ENCODE data around the gene SYCE3. TPM values are rescaled to one million over a fixed set of nuclear protein-coding genes. Genes with fewer than 3 reads are reported as not detected.
A peak's percentile ranks its signal among the peaks of the same experiment; 100 is the strongest.

Gene SYCE3
- total and polyA plus RNA-seq, 9 of the 15 experiments (the other 6 are each of a cell fraction or from before 2014, with no cell fraction given) = 0.56 TPM; not detected in 8

- TF ChIP-seq MLX (CRISPR knock-in tag; conservative IDR thresholded peaks at IDR 0.05) (no peak), NCOR1 (IDR thresholded peaks at IDR 0.05) (0 out of 2 replicates have a peak, but pooled peaks have one; percentile 8), ZBED1 (IDR thresholded peaks at IDR 0.05) (peak; percentile 24; the same call in 1 of the 2 replicates), USF1 (CRISPR knock-in tag; IDR thresholded peaks at IDR 0.05) (peak; percentile 98), CEBPB (tag; IDR thresholded peaks at IDR 0.05) (no peak), L3MBTL2 (IDR thresholded peaks at IDR 0.05) (peak; percentile 95), FOXP4 (CRISPR knock-in tag; IDR thresholded peaks at IDR 0.05; ENCODE audit: borderline replicate concordance) (0 out of 2 replicates have a peak, but pooled peaks have one; percentile 38), ZNF232 (CRISPR knock-in tag; IDR thresholded peaks at IDR 0.05) (no peak), HMBOX1 (IDR thresholded peaks at IDR 0.05) (no peak), CHD2 (IDR thresholded peaks at IDR 0.05; ENCODE audit: low read depth, low read length) (peak; percentile 77), ZZZ3 (IDR thresholded peaks at IDR 0.05) (no peak), NRF1 (conservative IDR thresholded peaks at IDR 0.05 in 1 of 2, IDR thresholded peaks at IDR 0.05 in 1 of 2) (peak; percentile 99), ETS1 (conservative IDR thresholded peaks at IDR 0.05; ENCODE audit: control insufficient read depth, low read depth, low read length) (peak; percentile 32; the same call in 1 of the 2 replicates), OTX1 (CRISPR knock-in tag; IDR thresholded peaks at IDR 0.05) (no peak), DDX20 (tag; IDR thresholded peaks at IDR 0.05; ENCODE audit: low read depth) (no peak), POLR2B (IDR thresholded peaks at IDR 0.05; ENCODE audit: low read depth, partially characterized antibody) (peak; percentile 92), SMC3 (conservative IDR thresholded peaks at IDR 0.05; ENCODE audit: insufficient read depth, low read depth, low read length) (peak; percentile 5; the same call in 1 of the 2 replicates), NFE2L1 (tag; IDR thresholded peaks at IDR 0.05; ENCODE audit: borderline replicate concordance, low read depth) (no peak), TAF1 (IDR thresholded peaks at IDR 0.05; ENCODE audit: control insufficient read depth, extremely low read depth, insufficient read depth, low read length, severe bottlenecking) (peak; percentile 67), CXXC5 (CRISPR knock-in tag; IDR thresholded peaks at IDR 0.05) (peak; percentile 67), POLR2AphosphoS5 (IDR thresholded peaks at IDR 0.05; ENCODE audit: control insufficient read depth, insufficient read depth, low read depth, low read length) (peak; percentile 46), POLR2G (IDR thresholded peaks at IDR 0.05; ENCODE audit: low read depth, low read length) (peak; percentile 93)
These were observed 37.4 kb downstream of the SYCE3 start, which contains the start of gene SCO2 (continued) for GRCh38 chr22:50525104-50525857.

Data from K562 (cell line).